ELR (cell line): ENCODE measurements around the gene KCNQ1OT1.

Source experiments
- DNase-seq: peaks from one replicate; pipeline ENCODE4 v3.0.0-alpha.2; 2015; ENCODE audit warnings: low read depth

KCNQ1OT1 gene

DNA sequence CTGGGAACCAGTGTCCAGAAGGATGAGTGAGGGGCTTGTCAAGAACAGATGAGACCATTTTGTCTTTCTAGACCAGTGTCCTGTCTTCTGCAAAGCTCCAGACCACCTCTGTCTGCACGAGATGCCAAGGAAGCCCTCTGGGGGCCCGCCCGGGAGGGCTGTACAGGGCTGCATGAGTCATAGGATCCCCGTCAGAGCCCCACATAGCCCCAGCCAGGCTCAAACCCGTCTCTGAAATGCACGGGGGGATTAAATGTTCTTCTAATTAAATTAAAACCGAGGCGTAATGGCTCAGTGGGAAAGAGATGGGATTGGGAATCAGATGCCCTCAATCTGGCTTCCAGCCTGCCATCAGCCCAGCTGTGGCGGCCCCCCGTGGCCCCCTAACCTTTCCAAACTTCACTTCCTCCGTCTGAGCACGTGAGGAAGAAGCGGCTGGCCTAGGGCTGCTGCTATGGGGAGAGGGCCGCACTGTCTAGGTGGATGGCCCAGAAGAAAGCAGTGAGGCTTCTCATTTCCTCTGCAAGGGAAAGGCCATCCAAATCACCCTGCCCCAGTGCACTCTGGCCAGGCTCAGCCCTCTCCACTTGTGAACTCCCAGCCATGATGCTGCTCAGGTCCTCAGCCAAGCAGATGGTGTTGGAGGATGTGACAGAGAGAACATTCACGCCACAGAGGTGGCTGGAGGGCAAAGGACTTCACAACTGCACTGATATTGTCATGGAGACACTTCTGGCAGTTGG lies 32.8 kb downstream of the KCNQ1OT1 start:
- DNase-seq: no peak

DNA sequence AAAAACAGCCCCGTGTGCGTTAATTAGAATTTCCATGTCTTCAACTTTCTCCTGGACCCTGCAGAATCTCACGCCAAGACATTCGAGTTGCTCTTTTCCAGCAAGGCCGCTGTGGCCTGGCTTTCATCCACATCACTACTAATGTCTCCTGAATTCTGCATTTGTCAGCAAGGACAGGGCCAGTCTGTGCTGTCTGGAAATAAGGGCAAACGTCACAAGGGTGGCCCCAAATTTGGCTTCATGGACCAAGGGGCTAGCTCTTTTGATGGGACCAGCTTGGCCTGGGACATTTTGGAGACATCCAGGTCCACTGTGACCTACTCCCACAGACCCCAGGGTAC lies 33.4 kb downstream of the KCNQ1OT1 start:
- no peak for DNase-seq

DNA sequence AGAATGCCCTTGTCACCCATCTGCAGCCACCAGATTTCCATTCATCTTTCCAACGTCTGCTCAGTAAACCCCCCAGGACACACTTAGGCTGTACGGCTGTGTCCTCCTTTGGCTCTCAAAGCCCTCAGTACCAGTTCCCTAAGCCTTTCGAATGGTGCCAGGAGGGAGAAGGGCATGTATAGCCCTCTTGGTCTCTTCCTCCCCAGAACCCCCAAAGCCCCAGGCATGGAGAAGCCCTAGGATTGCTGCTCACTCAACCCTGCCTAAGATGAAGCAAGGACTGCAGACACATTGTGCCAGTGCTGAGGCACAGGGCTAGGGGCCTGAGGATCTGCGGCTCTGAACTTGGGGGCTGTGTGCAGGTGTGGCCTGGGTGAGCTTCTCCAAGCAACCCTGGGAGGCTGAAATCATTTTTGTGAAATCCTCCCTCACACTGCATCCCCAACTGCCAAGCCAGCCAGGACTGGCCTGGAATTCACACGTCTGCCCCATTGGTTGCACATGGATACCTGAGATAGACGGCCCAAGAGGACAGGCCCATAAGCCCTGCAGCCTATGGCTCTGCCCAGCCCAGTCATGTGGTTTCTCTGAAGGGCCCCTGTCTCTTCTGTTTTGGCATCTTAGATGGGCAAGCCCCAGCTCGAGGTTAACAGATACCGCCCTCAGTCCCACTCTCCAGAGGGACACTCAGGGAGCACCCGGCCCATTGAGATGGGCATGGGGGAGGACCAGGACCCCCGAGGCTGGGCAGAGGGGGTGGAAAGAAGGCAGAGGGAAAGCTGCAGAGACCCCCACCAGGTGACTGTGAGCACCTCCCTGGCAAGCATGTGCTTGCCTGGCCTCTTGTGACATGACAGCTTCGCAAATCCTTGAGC lies 34.0 kb downstream of the KCNQ1OT1 start:
- no peak for DNase-seq

DNA sequence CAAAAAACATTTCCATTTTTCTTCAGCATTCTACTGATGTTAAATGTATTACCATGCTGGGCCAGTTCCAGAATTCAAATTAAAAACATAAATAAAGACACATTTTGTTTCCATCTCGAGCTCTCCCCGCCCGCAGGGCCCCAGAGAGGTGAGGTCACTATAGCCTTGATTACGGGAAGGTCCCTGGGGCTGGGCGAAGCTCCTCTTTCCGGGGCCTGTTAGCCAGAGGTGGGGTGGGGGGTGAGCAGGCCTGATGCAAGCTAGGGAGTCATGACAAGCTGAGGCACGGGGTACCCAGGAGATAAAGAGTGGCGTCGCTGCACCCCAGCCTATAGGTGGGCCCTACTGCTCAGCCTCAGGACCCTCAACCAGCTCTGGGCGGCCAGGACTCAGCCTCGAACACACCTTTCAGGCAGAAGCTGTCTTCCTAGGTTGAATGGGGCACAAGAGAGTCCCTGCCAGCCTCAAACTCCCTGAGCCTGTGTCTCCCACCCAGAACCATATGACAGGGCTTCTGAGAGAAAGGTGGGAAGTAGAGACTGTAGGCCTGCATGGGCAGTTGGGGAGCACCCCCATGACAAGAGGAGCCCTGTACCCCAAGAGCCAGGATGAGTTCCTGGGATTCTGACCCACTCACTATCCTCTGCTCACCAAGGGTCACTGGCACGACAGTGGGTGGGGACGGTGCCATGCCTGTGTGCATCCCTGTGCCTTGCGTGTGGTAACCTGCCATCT lies 34.8 kb downstream of the KCNQ1OT1 start:
- DNase-seq: no peak

DNA sequence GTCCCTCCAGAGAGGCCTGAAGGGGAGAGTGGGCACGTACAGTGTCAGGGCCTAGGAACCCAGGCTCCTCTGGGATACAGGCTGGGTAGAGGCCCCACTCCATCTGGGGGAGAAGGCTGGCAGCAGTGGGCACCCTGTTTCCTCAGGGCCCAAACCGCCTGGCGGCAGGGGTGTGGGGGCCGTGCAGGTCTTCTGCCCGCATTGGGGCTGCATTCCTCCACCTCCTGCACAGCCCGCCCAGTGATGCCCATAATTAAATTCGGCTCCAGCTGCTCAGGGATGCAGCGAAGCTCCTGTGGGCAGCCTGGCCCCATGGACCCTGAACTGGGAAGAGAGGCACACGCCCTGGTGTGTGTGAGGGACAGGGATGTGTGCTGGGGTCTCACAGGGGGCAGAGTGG lies 35.4 kb downstream of the KCNQ1OT1 start:
- no peak for DNase-seq

DNA sequence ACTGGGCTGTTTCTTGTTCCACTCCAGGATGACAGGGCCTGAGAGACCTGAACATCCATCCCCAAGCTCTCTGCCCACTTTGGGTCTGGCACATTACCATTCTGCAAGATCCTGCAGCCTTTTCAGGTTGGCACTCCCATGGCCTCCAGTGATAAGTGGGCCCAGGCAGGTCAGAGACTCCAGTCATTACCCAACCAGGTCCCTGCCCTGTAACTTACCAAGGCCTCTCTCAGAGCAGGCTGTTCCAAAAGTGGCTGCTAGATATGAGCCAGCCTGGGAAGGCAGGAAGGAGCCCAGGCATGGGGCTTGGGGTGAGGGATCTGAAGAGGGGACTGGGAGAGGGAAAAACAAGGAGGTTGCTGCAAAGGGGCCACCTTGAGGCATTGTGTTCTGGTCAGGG lies 35.9 kb downstream of the KCNQ1OT1 start:
- DNase-seq: no peak

DNA sequence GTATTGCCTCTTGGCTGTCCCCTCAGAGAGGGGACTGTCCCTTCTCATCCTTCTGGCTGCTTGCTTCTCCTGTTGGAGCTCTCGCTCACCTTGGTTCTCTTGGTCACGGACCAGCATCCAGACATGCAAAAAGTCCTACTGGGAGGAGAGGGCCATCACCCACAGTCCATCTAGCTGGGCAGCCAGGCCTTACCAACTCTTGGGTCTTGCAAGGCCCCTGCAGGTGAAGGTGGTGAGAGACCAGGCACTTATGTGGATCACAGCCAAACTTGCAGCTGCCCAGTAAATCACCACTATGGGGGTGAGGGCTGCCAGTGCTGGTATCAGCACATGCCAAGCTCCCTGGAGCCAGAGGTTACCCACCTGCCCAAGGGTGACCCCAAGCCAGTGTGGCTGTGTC lies 36.3 kb downstream of the KCNQ1OT1 start:
- DNase-seq: no peak

DNA sequence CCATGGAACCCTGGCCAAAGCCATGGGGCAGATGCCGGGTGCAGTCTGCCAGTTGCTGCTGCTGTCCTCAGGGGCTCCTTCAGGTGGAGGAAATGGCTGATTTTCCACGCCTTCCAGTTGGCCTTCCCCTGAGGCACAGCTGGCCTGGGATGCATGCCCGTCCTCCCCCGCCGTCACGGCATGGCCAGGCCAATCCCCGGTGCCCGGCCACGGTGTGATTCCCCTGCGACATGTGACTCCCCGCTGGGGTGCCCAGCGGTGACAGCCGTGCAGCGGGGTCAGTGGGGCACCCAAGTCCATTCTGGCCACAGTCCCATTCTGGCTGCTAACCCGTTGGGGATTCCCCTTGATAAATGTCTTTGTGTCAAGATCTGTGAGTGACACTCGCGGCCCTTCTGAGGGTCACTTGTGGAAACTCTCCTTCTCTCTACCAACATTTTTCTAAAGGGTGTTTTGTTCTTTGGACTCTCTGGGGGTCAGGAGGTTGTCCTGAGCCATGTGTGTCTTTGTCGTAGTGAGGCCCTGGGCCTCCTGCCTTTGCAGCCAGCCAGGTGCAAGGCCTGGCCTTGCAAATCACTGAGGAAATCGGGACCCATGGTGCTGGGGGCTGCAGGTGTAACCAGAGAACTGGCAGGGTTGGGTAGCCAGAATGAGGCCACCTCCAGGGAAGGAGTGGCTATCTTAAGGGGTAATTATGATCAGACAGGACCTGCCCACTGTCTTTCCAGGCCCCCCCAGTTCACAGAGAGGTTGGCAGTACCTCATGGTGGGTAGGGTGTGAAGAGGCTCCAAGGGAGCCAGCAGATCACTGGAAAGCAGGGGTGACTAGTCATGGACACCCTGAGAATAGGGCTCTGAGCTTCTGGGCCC lies 37.1 kb downstream of the KCNQ1OT1 start:
- no peak for DNase-seq

DNA sequence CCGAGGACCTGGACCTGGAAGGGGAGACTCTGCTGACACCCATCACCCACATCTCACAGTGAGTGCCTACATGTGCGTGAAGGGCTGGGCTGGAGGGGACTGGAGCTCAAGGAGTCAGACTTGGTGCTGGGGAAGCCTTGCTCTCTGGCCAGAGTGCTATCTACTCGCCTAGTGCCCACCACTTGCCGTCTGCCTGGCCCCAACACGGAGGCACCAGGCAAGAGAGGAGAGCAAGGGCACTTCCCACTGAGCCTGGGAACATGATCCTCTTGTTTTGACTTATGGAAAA lies 37.8 kb downstream of the KCNQ1OT1 start:
- no peak for DNase-seq

DNA sequence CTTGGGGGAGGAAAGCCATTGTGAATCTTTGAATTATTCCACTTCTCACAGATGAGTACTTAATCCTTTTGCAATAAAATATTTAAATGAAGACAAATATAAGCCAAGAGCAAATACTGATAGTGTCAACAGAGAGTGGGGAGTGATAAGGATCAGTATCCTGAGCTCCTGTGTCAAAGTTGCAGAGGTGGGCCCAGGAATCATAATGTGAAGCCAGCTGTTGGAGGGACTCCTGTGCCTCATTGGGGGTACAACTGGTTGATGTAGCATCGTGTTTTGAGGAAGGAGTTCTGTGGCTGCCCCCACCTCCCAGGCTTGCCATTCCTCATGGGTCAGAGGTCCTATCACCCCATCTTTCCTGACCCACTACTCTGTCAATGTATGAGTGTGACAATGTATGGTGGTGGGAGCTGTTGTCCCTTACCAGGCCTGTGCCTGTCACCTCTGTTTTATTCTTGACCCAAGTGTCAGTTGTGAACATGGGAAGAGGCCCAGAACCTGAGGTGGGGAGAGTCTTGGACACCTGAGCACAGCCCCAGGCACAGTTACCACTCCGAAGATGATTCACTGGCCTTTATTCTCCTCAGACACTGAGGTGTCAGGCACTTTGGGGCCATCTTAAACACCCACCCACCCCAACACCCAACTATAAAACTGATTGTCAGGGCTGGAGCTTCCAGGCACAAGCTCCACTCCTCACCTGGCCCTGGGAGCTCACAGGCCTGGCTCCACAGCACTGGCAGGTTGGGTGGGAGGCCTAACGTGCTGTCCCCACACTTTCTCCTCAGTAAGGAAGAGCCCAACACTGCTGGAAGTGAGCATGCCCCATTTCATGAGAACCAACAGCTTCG lies 38.4 kb downstream of the KCNQ1OT1 start:
- DNase-seq: no peak

DNA sequence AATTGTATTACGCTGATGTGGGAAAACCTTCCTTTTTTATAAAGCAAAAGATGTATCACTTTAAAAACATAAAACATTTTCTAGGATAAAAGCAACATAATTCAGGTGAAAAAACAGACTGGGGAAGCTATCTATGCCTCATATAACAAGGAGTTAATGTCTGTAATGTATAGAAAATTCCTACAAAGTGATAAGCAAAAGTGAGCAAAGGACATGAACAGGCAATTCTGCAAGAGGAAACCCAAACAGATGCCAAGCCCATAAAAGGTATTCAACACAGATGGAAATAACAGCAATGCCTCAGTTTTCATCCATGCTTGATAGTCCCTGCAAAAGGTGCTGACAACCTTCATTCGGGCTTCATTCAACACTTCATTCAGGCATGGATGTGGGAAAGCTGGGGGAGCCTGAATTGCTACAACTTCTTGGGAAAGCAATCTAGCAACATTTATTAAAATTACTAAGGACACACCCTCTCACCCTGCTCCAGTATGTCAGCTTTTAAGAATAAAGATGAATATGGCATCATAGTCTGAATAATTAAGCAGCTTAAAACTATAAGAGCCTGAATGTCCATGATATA lies 39.3 kb downstream of the KCNQ1OT1 start:
- DNase-seq: no peak

DNA sequence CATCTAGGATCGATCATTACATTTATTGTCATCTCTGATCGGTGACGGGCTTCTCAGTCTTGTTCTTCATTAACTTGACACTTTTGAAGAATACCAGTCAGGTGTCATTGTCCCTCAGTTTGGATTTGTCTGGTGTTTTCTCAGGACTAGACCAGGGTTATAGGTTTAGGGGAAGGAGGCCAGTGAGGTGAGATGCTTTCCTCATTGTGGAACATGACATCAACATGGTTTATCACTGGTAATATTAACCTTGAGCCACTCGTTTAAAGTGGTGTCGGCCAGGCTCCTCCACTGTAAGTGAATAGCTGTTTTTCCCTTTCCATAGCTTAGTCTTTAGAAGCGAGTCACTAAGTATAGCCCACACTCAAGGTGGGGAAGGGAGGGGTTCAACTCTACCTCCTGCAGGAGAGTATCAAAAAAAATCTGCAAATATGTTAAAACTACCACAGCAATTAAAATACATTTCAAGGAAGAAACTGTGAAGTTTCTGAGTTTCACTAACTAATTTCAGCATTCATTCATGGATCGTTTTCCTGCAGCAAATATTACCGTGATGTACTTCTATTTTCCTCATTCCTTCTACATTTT lies 42.0 kb downstream of the KCNQ1OT1 start:
- DNase-seq: no peak

DNA sequence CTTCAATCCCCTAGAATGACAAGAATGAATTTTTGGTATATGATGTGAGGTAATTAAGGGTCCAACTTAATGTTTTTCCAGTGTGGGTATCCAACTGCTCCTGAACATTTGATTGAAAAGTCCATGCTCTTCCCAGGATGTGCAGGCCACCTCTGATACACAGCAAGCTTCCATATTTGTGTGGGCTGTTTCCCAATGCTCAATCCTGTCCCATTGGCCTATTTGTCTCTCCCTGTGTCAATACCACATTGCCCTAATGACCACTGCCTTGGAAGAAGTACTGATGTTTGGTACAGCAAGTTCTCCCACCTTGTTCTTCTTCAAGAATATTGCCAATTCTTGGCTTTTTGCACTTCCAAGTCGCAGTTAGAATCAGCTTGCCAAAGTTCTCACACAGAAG lies 42.9 kb downstream of the KCNQ1OT1 start:
- DNase-seq: no peak

DNA sequence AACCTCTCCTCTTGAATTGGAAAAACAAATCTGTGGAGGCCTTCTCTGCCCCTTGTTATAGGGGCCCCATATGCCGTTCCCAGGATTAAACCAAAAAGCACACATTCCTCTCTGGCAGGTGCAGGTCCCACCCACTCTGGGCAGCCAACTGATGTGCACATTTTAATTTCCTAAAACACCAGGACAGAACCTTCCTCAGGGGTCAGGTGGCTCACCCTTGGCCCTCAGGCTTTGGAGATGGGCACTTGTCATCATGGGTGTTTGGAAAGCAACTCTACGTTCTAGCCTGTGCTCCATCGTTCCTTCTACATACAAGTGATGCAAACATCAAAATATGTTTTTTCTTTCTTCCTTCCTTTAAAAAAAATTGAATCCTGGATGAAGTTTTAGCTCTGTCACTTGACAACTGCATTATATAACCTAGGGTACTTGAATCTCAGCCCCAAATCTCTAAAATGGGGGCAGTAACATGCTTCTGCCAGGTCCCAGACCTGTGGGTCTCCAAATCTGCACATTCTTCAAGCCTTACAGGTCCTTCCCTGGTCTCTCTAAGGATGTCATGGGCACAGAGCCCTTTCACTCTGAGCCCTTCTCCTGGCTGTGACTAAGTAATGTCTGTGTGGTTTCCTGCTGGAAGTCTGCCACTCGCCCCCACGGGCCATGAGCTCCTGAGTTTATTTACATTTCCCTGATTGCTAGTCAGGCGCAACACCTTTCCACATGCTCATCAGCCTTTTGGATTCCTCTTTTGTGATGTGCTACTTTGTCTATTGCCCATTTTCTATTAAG lies 43.8 kb downstream of the KCNQ1OT1 start:
- peak; percentile 48 for DNase-seq

DNA sequence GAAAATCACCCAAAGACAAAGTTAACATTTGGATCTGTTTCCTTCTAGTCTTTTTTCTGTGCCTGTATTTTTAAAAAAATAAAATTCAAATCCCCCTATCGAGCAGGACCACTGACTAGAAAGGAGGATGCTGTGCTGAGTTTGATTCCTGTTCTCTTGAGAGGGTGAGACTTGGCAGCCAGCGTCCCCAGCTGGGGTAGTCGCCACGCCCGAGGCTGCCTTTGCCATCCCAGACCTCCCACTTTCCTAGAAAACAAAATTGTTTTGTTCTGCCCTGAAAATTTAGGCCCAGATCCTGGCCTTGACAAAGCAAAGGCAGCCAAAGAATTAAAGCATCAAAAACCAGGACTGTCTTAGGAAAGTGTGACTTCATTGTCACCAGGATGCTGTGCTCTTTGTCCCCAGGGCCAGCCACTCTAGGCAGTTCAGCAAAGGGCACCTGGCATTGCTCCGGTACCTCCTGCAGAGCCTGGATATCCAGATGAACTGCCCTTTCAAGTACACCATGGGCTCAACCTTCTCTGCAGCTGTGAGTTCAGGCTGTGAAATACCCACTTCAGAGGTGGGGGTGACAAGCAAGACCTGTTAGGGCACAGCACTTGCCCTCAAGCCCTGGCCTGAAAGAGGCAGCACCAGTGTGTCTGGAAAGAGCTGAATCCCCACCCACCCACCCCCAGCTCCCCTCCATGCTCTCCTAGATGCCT lies 44.6 kb downstream of the KCNQ1OT1 start:
- DNase-seq: no peak

DNA sequence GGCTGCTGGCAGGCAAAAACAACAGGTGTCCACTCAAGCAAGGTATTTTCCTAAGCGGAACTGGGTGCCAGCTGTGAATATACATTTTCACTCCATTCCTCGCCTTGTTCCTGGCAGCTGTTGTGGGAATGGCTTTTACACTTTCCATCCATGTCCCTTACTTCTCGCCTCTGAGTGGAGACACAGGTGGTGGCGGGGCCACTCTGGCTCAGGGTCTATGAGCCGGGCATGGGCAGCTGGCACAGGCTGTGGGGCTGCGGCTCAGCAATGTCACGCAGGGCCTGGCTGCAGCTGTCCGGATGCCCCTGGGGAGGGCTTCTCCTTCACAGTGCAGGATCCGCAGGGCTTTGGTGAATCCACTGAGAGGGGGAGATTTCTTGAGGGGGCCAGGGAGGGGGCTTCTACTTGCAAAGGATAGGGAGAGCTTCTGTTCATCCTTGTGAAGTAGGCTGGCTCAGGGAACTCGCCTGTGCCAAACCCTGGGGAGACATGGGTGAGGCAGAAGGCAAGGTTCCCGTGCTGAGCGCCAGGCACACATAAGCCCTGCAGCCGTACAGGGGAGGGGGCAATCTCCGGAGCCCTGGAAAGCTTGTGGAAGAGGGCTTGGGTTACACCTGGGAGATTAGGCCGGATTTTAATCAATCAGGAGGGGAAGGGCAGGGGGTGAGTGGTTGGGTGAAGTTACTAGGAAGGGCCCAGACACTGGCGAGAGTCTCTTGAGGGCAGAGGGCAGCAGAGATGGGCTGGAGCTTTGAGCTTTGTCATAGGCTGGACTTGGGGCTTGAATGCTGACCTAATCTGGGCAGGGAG lies 45.7 kb downstream of the KCNQ1OT1 start:
- DNase-seq: no peak

DNA sequence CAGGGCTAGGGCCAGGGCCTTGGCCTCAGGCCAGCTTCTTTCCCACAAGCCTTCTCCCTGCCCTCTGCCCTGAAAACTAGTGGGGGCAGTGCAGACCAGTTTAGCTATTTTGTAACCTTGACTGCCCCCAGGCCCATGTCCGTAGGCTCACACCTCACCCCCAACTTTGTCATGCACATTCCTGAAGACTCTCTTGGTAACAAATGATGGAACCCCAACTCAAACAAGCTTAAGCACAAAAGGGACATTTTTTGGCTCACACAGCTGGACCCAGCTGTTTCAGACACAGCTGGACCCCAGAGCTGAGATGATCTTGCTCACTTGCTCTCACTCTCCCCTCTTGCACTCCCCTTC lies 46.6 kb downstream of the KCNQ1OT1 start:
- DNase-seq: no peak
